HG03139 (cell line): ENCODE measurements around the gene PDIA5.

ENCODE experiments used
- ATAC-seq: cut with Tn5 transposase; IDR thresholded peaks from one replicate; pipeline ENCODE4 v1.9.1; 2021; ENCODE audit not compliant: unreplicated experiment

Gene PDIA5

GRCh38 chr3:123161167-123161566 lies 94.3 kb downstream of the PDIA5 start:
- ATAC-seq: no peak

DNA sequence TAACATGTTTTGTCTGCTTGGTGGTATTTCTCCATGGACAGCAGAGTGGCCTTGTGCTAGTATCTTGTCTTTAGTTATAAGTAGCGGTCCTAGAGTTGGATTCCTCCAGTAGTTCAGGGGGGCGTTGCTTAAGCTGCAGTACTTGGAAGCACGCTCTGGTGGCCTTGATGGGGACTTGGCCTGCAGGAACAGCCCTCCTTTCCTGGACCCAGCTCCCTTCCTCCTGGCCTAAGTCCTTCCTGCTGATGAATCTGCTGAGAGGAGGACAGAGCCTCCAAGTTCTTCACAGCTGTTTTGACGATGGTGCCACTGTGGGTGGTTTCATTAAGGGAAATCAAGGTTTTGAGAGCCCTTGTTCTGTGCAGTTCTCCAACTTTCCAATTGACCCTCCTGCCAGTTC lies 96.3 kb downstream of the PDIA5 start:
- ATAC-seq: no peak

DNA sequence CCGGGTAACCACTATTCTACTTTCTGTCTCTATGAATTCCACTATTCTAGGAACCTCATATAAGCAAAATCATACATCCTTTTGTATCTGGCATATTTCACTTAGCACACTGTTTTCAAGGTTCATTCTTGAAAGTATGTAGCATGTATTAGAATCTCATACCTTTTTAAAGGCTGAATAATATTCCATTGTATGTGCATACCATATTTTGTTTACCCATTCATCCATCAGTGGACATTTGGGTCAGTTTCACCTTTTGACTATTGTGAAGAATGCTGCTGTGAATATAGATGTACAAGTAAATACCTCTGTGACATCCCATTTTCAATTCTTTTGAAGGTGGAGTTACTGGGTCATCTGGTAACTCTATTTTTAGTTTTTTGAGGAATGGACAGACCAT lies 98.3 kb downstream of the PDIA5 start:
- no peak for ATAC-seq

DNA sequence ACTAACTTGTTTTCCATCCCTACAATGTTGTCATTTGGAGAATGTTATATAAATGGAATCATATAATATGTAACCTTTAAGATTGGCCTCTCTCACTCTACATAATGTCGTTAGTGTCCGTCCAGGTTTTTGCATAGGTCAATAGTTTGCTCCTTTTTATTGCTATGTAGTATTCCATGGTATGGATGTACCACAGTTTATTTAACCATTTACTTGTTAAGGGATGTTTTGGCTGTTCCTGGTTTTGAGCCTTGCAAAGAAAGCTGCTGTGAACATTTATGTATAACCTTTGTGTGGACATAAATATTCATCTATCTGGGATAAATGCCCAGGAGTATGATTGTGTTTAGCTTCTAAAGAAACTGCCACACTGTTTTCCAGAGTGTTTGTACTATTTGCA lies 100.9 kb downstream of the PDIA5 start:
- ATAC-seq: no peak

DNA sequence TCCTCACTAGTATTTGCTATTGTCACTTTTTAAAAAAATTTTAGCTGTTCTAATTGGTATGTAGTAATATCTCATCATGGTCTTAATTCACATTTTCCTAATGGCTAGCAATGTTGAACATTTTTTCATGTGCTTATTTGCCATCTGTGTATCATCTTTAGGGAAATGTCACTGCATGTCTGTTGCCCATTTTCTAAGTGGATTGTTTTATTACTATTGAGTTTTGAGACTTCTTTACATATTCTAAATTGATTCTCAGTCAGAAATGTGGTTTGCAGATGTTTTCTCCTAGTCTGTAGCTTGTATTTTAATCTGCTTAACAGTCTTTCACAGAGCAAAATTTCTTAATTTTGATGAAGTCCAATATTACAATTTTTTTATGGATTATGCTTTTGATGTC lies 101.3 kb downstream of the PDIA5 start:
- no peak for ATAC-seq

DNA sequence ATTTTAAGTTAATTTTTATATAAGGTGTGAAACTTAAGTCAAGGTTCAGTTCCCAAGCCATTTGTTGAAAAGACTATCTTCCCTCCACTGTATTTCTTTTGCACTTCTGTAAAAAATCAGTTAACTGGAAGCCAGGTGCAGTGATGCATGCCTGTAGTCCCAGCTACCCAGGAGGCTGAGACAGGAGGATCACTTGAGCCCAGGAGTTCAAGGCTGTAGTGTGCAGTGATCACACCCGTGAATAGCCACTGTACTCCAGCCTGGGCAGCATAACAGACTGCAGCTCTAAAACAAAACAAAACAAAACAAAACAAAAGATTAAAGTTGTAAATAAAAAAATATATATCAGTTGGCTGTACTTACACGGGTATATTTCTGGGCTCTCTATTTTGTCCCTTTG lies 101.8 kb downstream of the PDIA5 start:
- no peak for ATAC-seq

DNA sequence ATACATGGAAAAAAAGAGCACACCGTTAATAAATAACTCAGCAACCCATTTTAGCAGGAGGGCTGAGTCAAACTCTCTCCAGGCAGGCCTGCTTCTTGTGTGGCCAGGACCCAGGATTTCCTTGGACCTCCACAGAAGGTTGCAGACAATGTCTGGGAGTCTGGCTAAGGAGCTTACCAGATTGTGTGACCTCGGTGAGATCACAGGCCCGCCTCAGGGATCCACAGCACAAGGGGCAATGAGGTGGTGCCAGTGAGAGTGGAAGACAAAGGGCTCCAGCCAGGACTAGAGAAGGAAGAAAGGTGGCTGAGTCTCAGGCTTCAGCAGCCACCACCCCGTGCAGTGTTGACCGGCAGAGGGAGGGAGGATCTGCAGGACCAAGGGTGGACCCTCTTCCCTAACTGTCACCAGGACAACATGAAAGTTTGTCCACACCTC lies 102.7 kb downstream of the PDIA5 start:
- no peak for ATAC-seq

DNA sequence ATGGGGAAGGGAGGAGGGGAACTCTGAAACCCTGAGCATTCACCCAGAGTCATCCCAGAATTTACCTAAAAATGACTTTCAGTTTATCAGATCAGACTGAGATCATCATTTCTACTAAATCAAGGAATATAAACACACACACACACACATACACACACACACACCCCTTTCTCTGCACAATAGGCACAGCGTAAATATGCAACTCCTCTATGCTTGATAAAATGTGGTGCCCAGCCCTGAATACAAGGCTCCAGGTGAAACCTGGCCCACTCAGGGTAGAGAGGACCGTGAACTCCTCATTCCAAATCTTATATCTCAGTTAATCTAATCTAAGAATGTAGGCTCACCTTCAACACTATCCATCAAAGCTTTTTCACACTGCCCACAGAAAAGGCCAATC lies 103.1 kb downstream of the PDIA5 start:
- ATAC-seq: no peak

GRCh38 chr3:123180791-123181190 lies 114.0 kb downstream of the PDIA5 start:
- no peak for ATAC-seq

GRCh38 chr3:123186695-123187094 lies 119.9 kb downstream of the PDIA5 start:
- ATAC-seq: no peak

GRCh38 chr3:123188058-123188457 lies 121.2 kb downstream of the PDIA5 start:
- ATAC-seq: no peak

- no peak for ATAC-seq
These were observed 126.8 kb downstream of the PDIA5 start for GRCh38 chr3:123193448-123194101.

- no peak for ATAC-seq
These were observed 127.7 kb downstream of the PDIA5 start for GRCh38 chr3:123194552-123194951.

GRCh38 chr3:123198372-123198771 lies 131.5 kb downstream of the PDIA5 start:
- no peak for ATAC-seq

GRCh38 chr3:123201223-123201556 lies 134.4 kb downstream of the PDIA5 start:
- no peak for ATAC-seq

DNA sequence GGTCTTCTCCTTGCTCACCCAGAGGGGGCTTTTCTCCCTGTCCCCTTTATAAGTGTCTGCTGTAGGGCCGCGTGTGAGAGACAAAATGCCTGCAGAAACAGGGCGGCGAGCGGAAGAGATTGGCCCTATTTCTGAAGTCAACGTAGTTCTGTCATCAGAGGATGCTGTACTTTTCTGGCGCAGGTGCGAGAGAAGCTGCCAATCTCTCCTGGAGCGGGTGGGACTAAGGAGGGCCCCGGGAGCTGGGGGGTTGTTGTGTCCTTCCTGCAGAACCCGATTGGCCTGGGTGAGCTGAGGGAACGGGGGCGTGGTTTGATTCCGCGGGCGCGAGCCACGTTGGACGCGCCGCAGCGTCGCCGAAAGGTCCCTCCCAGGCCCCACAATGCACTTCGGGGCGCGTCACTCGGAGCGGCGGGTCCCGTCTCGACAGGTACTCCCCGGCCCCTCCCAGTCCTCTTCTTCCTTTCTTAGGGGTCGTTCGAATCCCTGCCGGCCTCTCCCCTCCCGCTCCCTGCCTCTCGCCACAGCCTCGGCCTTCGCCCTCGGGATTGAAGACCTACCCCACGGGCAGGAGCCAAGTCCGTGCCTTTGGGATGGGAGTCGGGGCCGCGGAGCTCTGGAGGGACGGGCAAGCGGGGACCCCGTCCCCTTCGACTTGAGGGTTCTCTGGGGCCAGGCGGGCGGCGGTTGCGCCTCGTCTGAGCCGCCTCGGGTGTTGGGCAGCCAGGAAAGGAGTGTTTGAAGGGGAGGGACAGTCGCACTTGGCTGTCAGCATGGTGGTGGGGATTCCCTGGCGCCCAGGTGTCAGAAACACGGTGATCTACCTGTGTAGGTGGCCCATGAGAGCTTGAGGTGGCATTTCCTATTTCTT lies 135.0 kb downstream of the PDIA5 start, which contains the start of gene SEC22A:
TSS of gene SEC22A (plus strand) at position 387 of the 871 bp plus-strand sequence. CDS start 7,275 bp downstream, outside the sequence.
- peak; percentile 97 for ATAC-seq

DNA sequence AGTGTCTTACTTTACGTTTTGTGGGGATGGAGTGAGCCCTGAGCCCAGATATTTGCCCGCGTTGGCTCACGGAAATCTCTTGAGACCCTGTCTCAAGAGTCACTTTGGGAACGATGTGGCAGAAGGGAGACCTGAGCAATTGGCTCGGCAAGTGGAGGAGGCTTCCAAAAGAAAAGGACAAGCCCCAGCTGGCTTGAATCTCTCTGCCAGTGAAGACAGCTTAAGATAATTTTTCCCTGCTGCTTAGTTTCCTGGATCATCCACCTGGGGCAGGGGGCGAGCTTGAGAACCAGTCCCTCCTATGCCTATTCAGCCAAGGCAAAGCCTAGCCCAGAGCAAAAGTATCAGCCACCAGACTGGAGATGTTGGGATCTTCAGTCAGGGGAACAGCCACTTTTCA lies 135.6 kb downstream of the PDIA5 start:
- no peak for ATAC-seq
